Mucosa of descending colon (tissue), 3 donors: ENCODE data around the gene GNB2. TPM values are rescaled to one million over a fixed set of nuclear protein-coding genes. Genes with fewer than 3 reads are reported as not detected.

Experiments used
- ATAC-seq: fragments of 200-7000 bp; cut with Tn5 transposase; one replicate; pipeline ENCODE4 v1.9.1; 2020; ENCODE audit warnings: mild to moderate bottlenecking, moderate library complexity
- DNase-seq, 3 donors: peaks; one replicate each; pipeline ENCODE4 v3.0.0-alpha.2; 2020
- H3K36me3 ChIP-seq: fragments of 200-600 bp; one replicate; pipeline ENCODE4 v1.8.0; 2021; ENCODE audit warnings: low read depth, mild to moderate bottlenecking
- H3K4me1 ChIP-seq: fragments of 200-600 bp; one replicate; pipeline ENCODE4 v1.8.0; 2021; ENCODE audit warnings: low read depth, mild to moderate bottlenecking
- H3K4me3 ChIP-seq: fragments of 200-600 bp; one replicate; pipeline ENCODE4 v1.8.0; 2021; ENCODE audit warnings: mild to moderate bottlenecking
- H3K9me3 ChIP-seq: fragments of 200-600 bp; one replicate; pipeline ENCODE4 v1.8.0; 2021; ENCODE audit warnings: mild to moderate bottlenecking
- CTCF ChIP-seq: fragments of 200-600 bp; IDR thresholded peaks from one replicate; pipeline ENCODE4 v1.8.0; 2022; ENCODE audit warnings: antibody characterized with exemption, mild to moderate bottlenecking
- intact Hi-C, 2 donors: fragments of 100-400 bp; cut with DNase I in 1 of 2; cut with micrococcal nuclease in 1 of 2; formaldehyde crosslinking; loops; one replicate each; pipeline versions ENCODE4 v1.11.0 to v1.11.1; 2022; cut with DNase I, micrococcal nuclease
- total RNA-seq, 3 donors: library from RNA; stranded (reverse); fragmentation: NEBNext Ultra II Directional in 2 of 3; extraction: Animal tissue kit (Norgen Biotek cat#: 25700) in 2 of 3; gene quantifications; one replicate each; pipeline versions ENCODE4 v1.2.1 to v1.2.4, GENCODE V29; 2021 to 2023
- donor health status: DM: no; HTN: no; CAD: no; lungs with moderate emphysema.
- donor health status: DM: no; HTN: no; CAD: no.
- donor health status: DM: no; HTN: yes; CAD: no.

The GNB2 gene
- total RNA-seq, 3 donors from 2014 or later: 197 to 257 (median 232) TPM

- no peak overlapping the region for H3K4me3 ChIP-seq
- H3K9me3 ChIP-seq: no peaks in the 10 kb centered on the region
- no peak for TF ChIP-seq CTCF
- ATAC-seq (no peak), DNase-seq (no peak)
- peaks cover under 1% of the 10 kb centered on the region for H3K4me1 ChIP-seq
- intact Hi-C loops: loop anchor here in 1 of 2 donors (10.0 kb wide), 1 partner anchor 212 kb away; the partner anchor contains the start of gene TSC22D4
- H3K36me3 ChIP-seq: peaks cover 21% of the 10 kb centered on the region
Observed at GRCh38 chr7:100686201-100686821, 12.8 kb downstream of the GNB2 start.

GRCh38 chr7:100686822-100687211 lies 13.3 kb downstream of the GNB2 start:
- no peak for TF ChIP-seq CTCF
- Histone ChIP-seq H3K9me3 (no peaks in the 10 kb centered on the region), H3K4me1 (peaks cover 6% of the 10 kb centered on the region), H3K36me3 (peaks cover 16% of the 10 kb centered on the region), H3K4me3 (no peak overlapping the region)
- ATAC-seq: no peak
- no peak for DNase-seq
- intact Hi-C loops: loop anchor here in 1 of 2 donors (10.0 kb wide), 1 partner anchor 212 kb away; the partner anchor contains the start of gene TSC22D4

- no peak for TF ChIP-seq CTCF
- peaks cover 12% of the 10 kb centered on the region for H3K36me3 ChIP-seq
- ATAC-seq (no peak), DNase-seq (no peak)
- H3K4me1 ChIP-seq: peaks cover 10% of the 10 kb centered on the region
- intact Hi-C loops: loop anchor here in 1 of 2 donors (10.0 kb wide), 1 partner anchor 212 kb away; the partner anchor contains the start of gene TSC22D4
- no peak overlapping the region for H3K4me3 ChIP-seq
- no peaks in the 10 kb centered on the region for H3K9me3 ChIP-seq
Observed at GRCh38 chr7:100687261-100687660, 13.7 kb downstream of the GNB2 start.

GRCh38 chr7:100687751-100688300 lies 14.3 kb downstream of the GNB2 start:
- intact Hi-C loops: loop anchor here in 1 of 2 donors (10.0 kb wide), 1 partner anchor 213 kb away; the partner anchor contains the start of gene TSC22D4
- ATAC-seq: no peak
- Histone ChIP-seq H3K4me3 (no peak overlapping the region), H3K36me3 (peaks cover 12% of the 10 kb centered on the region), H3K4me1 (peaks cover 16% of the 10 kb centered on the region), H3K9me3 (no peaks in the 10 kb centered on the region)
- no peak for TF ChIP-seq CTCF
- no peak for DNase-seq

GRCh38 chr7:100688326-100688860 lies 14.9 kb downstream of the GNB2 start:
- no peaks in the 10 kb centered on the region for H3K9me3 ChIP-seq
- ATAC-seq: no peak
- H3K4me3 ChIP-seq: no peak overlapping the region
- TF ChIP-seq CTCF: no peak
- peaks cover 12% of the 10 kb centered on the region for H3K36me3 ChIP-seq
- intact Hi-C loops: loop anchor here in 1 of 2 donors (10.0 kb wide), 1 partner anchor 214 kb away; the partner anchor contains the start of gene TSC22D4
- peaks cover 18% of the 10 kb centered on the region for H3K4me1 ChIP-seq
- no peak for DNase-seq
